Tibial artery (tissue), 4 donors: ENCODE data around the gene SHROOM1.

Experiments used
- DNase-seq, 2 donors: peaks; one replicate each; pipeline ENCODE4 v3.0.0-alpha.2; 2019
- H3K27ac ChIP-seq, 2 donors: fragments of 200-600 bp; sonication (generic) in 1 of 2; 1 replicate in 1 of 2; 2 replicates in 1 of 2; pipeline ENCODE4 v1.5.1; 2018 to 2019; ENCODE audit warnings: mild to moderate bottlenecking in 1 of 2
- H3K27me3 ChIP-seq, 2 donors: fragments of 200-600 bp; sonication (generic) in 1 of 2; one replicate each; pipeline versions ENCODE4 v1.5.1 to v1.6.0; 2016 to 2019
- H3K36me3 ChIP-seq, 3 donors: fragments of 200-600 bp; sonication (generic) in 2 of 3; one replicate each; pipeline ENCODE4 v1.5.1; 2016 to 2019; ENCODE audit warnings: mild to moderate bottlenecking in 2 of 3
- H3K4me1 ChIP-seq, 4 donors: fragments of 200-600 bp; sonication (generic) in 2 of 4; 1 replicate in 3 of 4; 2 replicates in 1 of 4; pipeline ENCODE4 v1.5.1; 2016 to 2019
- H3K4me3 ChIP-seq, 2 donors: fragments of 200-600 bp; sonication (generic) in 1 of 2; 1 replicate in 1 of 2; 2 replicates in 1 of 2; pipeline ENCODE4 v1.5.1; 2018 to 2019; ENCODE audit warnings: mild to moderate bottlenecking in 2 of 2
- H3K9me3 ChIP-seq, 3 donors: fragments of 200-600 bp; sonication (generic) in 1 of 3; one replicate each; pipeline ENCODE4 v1.5.1; 2016 to 2019
- CTCF ChIP-seq, 2 experiments: fragments of 200-600 bp in 1 of 2; fragments of 450-650 bp in 1 of 2; IDR thresholded peaks; one replicate each; pipeline ENCODE4 v1.5.1; 2017 to 2019; ENCODE audit warnings: antibody characterized with exemption in 2 of 2, mild to moderate bottlenecking in 1 of 2, moderate library complexity in 1 of 2
- intact Hi-C: fragments of 100-400 bp; cut with DNase I; formaldehyde crosslinking; loops from one replicate; pipeline ENCODE4 v1.15.0; 2023; ENCODE audit warnings: low total_unique reads

SHROOM1 gene

GRCh38 chr5:132826424-132827082 is 3.9 kb downstream of the SHROOM1 start:
- H3K9me3 ChIP-seq = no peaks in the 10 kb centered on the region
- H3K36me3 ChIP-seq = peaks cover 0 to 14% (median 0%) of the 10 kb centered on the region in 3 donors
- no peak for DNase-seq
- no peak overlapping the region for H3K4me3 ChIP-seq
- intact Hi-C loops = no loop called here
- peaks cover 0 to 7% of the 10 kb centered on the region in 2 donors for H3K27me3 ChIP-seq
- no peak for TF ChIP-seq CTCF (IDR thresholded peaks at IDR 0.05)
- H3K27ac ChIP-seq = no peak overlapping the region
- peaks cover 0 to 29% (median 23%) of the 10 kb centered on the region in 4 donors for H3K4me1 ChIP-seq

DNA sequence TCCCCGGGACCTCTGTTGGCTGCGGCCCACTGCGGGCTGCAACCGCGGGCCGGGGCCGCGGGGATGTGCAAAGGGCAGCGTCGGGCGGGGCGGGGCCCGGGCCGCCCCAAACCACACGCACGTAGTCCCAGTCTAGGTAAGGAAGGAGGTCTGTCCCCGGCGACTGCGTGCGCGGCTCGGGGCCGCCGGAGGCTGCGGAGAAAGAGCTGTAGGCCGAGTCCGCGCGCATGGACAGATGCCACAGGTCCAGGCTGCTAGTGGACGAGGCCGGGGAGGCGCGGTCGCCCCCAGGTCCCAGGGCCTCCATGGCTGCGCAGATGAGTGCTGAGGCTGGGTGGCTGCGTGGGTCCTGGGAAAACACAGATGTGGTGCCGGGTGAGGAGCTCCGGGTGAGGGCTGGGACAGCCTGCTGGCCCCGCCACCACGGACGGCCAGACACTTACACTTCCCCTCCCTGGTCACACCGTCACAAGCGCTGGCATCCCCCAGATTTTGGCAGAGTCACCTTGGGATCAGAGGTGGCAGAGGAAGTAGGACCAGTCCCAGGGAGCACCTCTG is 4.5 kb downstream of the SHROOM1 start:
- Histone ChIP-seq H3K4me1 (peaks cover 0 to 28% (median 21%) of the 10 kb centered on the region in 4 donors), H3K27me3 (peaks cover 0 to 7% of the 10 kb centered on the region in 2 donors), H3K36me3 (peaks cover 0 to 14% (median 0%) of the 10 kb centered on the region in 3 donors), H3K27ac (no peak overlapping the region), H3K9me3 (no peaks in the 10 kb centered on the region), H3K4me3 (peak overlapping the region; percentile 13 to 23)
- no peak for DNase-seq
- intact Hi-C loops = no loop called here
- no peak for TF ChIP-seq CTCF (IDR thresholded peaks at IDR 0.05)

- H3K36me3 ChIP-seq = peaks cover 0 to 14% (median 0%) of the 10 kb centered on the region in 3 donors
- peaks cover 0 to 25% (median 19%) of the 10 kb centered on the region in 4 donors for H3K4me1 ChIP-seq
- intact Hi-C loops = no loop called here
- no peak overlapping the region for H3K27ac ChIP-seq
- no peaks in the 10 kb centered on the region for H3K9me3 ChIP-seq
- no peak for TF ChIP-seq CTCF (IDR thresholded peaks at IDR 0.05)
- DNase-seq = no peak
- H3K27me3 ChIP-seq = peaks cover 0 to 7% of the 10 kb centered on the region in 2 donors
- H3K4me3 ChIP-seq = peak overlapping the region; percentile 13 to 23
Observed at GRCh38 chr5:132825033-132825833, 5.2 kb downstream of the SHROOM1 start.

DNA sequence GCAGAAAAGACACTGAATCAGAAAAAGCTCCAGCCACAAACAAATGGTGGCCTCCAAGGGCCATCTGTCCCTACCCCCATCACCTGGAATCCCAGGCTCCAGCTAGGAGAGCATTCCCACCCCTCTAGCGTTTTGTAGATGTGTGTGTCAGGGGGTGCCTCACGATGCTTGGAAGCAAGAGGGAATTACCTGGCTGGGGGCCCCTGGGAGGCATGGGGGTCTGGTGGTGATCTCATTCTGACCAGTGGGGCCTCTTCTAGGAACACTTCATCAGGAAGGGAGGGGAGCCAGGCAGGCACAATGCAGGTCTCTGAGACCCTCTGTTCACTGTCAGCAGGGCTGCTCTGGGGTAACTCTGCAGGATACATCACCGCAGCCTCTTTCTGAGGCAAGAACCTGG is 6.0 kb downstream of the SHROOM1 start:
- Histone ChIP-seq H3K36me3 (peaks cover 0 to 14% (median 0%) of the 10 kb centered on the region in 3 donors), H3K9me3 (no peaks in the 10 kb centered on the region), H3K27me3 (peaks cover 0 to 7% of the 10 kb centered on the region in 2 donors), H3K27ac (no peak overlapping the region), H3K4me1 (peaks cover 0 to 25% (median 19%) of the 10 kb centered on the region in 4 donors), H3K4me3 (no peak overlapping the region)
- intact Hi-C loops = no loop called here
- TF ChIP-seq CTCF (IDR thresholded peaks at IDR 0.05) = no peak
- DNase-seq = no peak

- no peak for TF ChIP-seq CTCF (IDR thresholded peaks at IDR 0.05)
- Histone ChIP-seq H3K27me3 (peaks cover 0 to 7% of the 10 kb centered on the region in 2 donors), H3K27ac (no peak overlapping the region), H3K36me3 (peaks cover 0 to 14% (median 0%) of the 10 kb centered on the region in 3 donors), H3K4me1 (peaks cover 0 to 26% (median 18%) of the 10 kb centered on the region in 4 donors), H3K4me3 (peak overlapping the region; percentile 33 to 51), H3K9me3 (no peaks in the 10 kb centered on the region)
- intact Hi-C loops = no loop called here
- no peak for DNase-seq
Observed at GRCh38 chr5:132823481-132824050, 6.9 kb downstream of the SHROOM1 start.
